ENCODE data around the gene NKAPD1. TPM values are rescaled to one million over a fixed set of nuclear protein-coding genes. Genes with fewer than 3 reads are reported as not detected.

Gene NKAPD1, protein sequence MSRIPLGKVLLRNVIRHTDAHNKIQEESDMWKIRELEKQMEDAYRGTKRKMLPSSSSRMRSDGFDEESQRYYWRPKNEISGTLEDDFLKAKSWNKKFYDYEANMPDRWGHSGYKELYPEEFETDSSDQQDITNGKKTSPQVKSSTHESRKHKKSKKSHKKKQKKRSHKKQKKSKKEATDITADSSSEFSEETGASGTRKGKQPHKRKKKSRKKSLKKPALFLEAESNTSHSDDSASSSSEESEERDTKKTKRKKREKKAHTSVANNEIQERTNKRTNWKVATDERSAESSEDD
- total RNA-seq (2014; rRNA removed; shearing (Covaris generic)), result 16.4 and 24.2 TPM in 2 replicates

DNA sequence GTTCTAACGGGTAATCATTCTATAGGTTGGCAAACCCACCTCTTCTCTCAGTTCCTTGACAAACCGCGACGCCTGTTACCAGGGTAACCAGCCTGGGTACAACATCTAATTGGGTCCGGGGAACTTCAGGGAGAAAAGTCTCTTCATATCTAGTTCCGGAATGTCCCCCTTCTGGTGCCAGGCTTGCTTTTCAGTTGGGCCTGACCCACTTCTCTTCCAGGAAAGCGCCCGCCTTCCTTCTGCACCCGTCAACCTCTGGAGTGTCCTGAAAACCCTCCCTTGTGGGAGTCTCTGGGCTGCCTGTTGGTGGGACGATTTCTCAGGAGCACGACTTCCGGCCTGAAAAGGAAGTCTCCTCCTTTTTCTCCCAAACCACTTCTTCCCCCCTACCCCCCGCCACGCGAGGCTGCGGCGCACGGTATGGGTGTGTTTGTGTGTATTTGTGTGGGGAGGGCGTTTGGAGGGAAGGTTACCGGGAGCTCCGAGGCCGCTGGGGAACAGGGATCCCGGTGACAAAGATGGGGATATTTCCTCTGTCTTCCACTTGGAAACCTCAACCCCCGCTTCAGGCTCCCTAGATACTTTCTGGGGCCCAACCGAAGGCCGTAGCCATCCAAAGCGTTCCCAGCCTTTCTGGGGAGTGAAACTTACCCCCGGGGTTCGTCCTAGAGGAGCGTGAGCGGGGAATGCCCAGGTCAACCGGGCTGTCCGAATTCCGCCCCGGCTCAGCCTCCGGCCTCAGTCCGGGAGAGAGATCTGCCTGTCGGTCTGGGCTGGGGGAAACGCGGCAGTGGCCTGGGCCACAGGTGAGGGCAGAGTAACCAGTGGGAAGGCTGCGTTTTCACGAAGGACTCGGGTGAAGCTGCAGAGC lies at the start of gene NKAPD1, which contains the start of gene PIH1D2:
Gene NKAPD1 (plus strand): TSS at position 359 of the 871 bp plus-strand sequence. CDS start 1,276 bp downstream, outside the sequence.
Gene PIH1D2 (minus strand): TSS at position 77 of the 871 bp plus-strand sequence. CDS start 843 bp downstream, outside the sequence.

DNA sequence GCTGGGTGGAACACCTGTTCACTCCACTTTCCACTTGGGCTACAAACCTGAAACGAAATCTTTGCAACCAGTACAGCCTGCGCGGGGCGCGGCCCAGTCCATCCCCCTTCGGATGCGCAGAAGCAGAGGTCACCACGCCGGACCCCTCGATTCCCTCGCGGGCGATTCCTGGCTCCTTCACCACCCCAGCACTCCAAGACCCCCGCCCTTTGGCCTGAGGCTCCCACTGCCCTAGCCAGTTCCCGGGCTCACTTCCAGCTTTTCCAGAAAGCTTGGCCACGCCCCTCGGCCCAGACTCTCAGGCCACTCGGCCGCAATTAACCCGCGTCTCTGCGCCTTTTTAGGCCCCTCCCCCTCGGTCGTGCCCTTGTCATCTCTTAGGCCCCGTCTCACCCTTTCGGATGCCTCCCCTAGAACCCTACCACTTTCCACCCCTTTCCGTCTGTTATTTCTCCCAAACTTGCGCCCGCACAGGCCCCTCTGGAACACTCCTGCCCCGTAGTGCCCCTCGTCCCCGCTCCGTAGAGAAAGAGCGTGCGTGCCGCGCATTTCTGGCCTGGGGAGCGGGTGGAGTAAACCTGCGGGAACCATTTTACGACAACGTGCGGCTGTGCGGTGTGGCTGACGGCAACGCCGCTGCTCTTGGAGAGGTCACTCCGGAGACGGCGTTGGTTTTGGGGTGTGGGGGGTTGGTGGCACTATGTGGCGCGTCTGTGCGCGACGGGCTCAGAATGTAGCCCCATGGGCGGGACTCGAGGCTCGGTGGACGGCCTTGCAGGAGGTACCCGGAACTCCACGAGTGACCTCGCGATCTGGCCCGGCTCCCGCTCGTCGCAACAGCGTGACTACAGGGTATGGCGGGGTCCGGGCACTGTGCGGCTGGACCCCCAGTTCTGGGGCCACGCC lies 49.1 kb upstream of the NKAPD1 start, which contains the start of gene DLAT:
Gene DLAT (plus strand): TSS at position 636 of the 906 bp plus-strand sequence. CDS start 65 bp downstream, at position 701.

DNA sequence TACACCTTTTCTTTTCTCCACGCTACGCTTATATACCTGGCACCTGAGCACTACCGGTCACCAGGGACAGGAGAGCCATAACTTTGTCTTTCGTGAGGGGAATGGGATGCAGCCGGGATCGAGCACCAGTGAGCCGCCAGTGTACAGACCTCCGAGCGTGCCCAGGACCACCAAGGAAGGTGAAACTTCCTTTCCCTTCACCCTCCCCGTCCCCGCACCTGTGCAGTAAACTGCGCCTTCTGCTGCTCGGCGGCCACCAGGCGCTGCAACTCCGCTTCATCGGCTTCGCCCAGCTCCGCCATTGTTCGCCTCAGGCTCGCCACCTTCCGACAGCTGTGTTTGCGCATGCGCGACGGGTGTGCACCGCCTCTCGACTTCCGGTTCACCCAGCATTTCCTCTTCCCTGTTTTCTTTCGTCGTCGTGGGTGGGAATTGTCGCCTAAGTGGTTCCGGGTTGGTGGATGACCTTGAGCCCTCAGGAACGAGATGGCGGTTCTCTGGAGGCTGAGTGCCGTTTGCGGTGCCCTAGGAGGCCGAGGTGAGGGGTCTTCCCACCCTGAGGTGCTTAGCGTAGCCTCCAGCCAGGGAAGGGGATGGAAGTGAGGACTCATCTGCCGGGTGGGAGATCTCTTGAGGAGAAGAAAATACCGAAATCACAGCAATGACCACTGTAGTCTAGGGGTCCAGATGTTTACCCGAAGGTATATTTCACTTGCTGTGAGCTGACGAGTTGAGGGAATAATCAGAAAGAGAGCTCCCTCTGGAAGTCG lies 12.5 kb downstream of the NKAPD1 start, which contains the start of the genes SDHD and TIMM8B:
Gene SDHD (plus strand): TSS at position 452 of the 770 bp plus-strand sequence. CDS start 35 bp downstream, at position 487.
Gene TIMM8B (minus strand): TSS at position 335 of the 770 bp plus-strand sequence. CDS start 33 bp downstream, at position 302.

Small RNAs within 50 kb of the gene (small RNA-seq; reads per million reads assigned to genes)
- not detected for gene AP000907.3
- not detected for gene RNU6-893P

Other genes with a start within 250 kb of the NKAPD1 start
- 13.1 and 22.7 TPM in 2 replicates for gene ALG9, start 202.7 kb upstream of the NKAPD1 start, total RNA-seq (2014; rRNA removed; shearing (Covaris generic))
- gene FDXACB1, start 195.1 kb upstream of the NKAPD1 start, total RNA-seq (2014; rRNA removed; shearing (Covaris generic)), result 2.6 and 3.1 TPM in 2 replicates
- 30.2 and 41.3 TPM in 2 replicates for gene CFAP68, start 194.8 kb upstream of the NKAPD1 start, total RNA-seq (2014; rRNA removed; shearing (Covaris generic))
- not detected in 2 replicates for gene CRYAB, start 162.5 kb upstream of the NKAPD1 start, total RNA-seq (2014; rRNA removed; shearing (Covaris generic))
- gene HSPB2, start 161.6 kb upstream of the NKAPD1 start, total RNA-seq (2014; rRNA removed; shearing (Covaris generic)), result not detected in 2 replicates
- gene C11orf52, start 155.4 kb upstream of the NKAPD1 start, total RNA-seq (2014; rRNA removed; shearing (Covaris generic)), result 1.2 TPM in 1 of 2 replicates, not detected in the other
- 5.0 and 6.2 TPM in 2 replicates for gene DIXDC1, start 137.0 kb upstream of the NKAPD1 start, total RNA-seq (2014; rRNA removed; shearing (Covaris generic))
- 28.2 and 33.2 TPM in 2 replicates for gene DLAT, start 48.9 kb upstream of the NKAPD1 start, total RNA-seq (2014; rRNA removed; shearing (Covaris generic))
- 1.7 and 2.1 TPM in 2 replicates for gene PIH1D2, start 282 bp upstream of the NKAPD1 start, total RNA-seq (2014; rRNA removed; shearing (Covaris generic))
- 90.4 and 106 TPM in 2 replicates for gene TIMM8B, start 12.5 kb downstream of the NKAPD1 start, total RNA-seq (2014; rRNA removed; shearing (Covaris generic))
- gene SDHD, start 12.6 kb downstream of the NKAPD1 start, total RNA-seq (2014; rRNA removed; shearing (Covaris generic)), result 48.0 and 62.7 TPM in 2 replicates
- gene IL18, start 89.8 kb downstream of the NKAPD1 start, total RNA-seq (2014; rRNA removed; shearing (Covaris generic)), result 1.2 and 3.5 TPM in 2 replicates
- gene TEX12, start 93.1 kb downstream of the NKAPD1 start, total RNA-seq (2014; rRNA removed; shearing (Covaris generic)), result not detected in 2 replicates
- gene BCO2, start 101.2 kb downstream of the NKAPD1 start, total RNA-seq (2014; rRNA removed; shearing (Covaris generic)), result 0.66 and 1.0 TPM in 2 replicates
- 54.4 and 65.5 TPM in 2 replicates for gene PTS, start 152.1 kb downstream of the NKAPD1 start, total RNA-seq (2014; rRNA removed; shearing (Covaris generic))
- not detected in 2 replicates for gene PLET1, start 186.6 kb downstream of the NKAPD1 start, total RNA-seq (2014; rRNA removed; shearing (Covaris generic))

All from A375 (cell line).